Measurements from ENCODE around the gene MCTP2.

The MCTP2 gene

GRCh38 chr15:94323076-94323475 lies 91.7 kb downstream of the MCTP2 start:
- Histone ChIP-seq H3K4me1 (ENCODE audit: control insufficient read depth, insufficient read depth, low read length) (peaks cover 2% of the 10 kb centered on the region; the same call in 1 of the 2 replicates), H3K27ac (ENCODE audit: low read length) (no peak overlapping the region)

GRCh38 chr15:94324117-94324826 lies 92.9 kb downstream of the MCTP2 start:
- peak; percentile 48 for DNase-seq (ENCODE audit: low read depth, low spot score)
- WGBS (ENCODE audit: insufficient coverage, insufficient read length), result no CpG with 5 or more reads among the region's 17 CpGs
- Histone ChIP-seq H3K9me3 (ENCODE audit: control insufficient read depth, insufficient read depth, low read length) (no peaks in the 10 kb centered on the region), H3K27me3 (ENCODE audit: control insufficient read depth, insufficient read depth, low read length) (no peaks in the 10 kb centered on the region), H3K4me3 (ENCODE audit: low read length) (no peak overlapping the region), H3K27ac (ENCODE audit: low read length) (no peak overlapping the region), H3K36me3 (ENCODE audit: control insufficient read depth, insufficient read depth, low read length) (no peaks in the 10 kb centered on the region), H3K4me1 (ENCODE audit: control insufficient read depth, insufficient read depth, low read length) (peaks cover 2% of the 10 kb centered on the region; the same call in 1 of the 2 replicates)

More at GRCh38 chr15:94323076-94323475, 91.7 kb downstream of the MCTP2 start:
- no peak for DNase-seq (ENCODE audit: low read depth, low spot score)
- H3K36me3 ChIP-seq (ENCODE audit: control insufficient read depth, insufficient read depth, low read length), result no peaks in the 10 kb centered on the region
- no peaks in the 10 kb centered on the region for H3K9me3 ChIP-seq (ENCODE audit: control insufficient read depth, insufficient read depth, low read length)
- no peaks in the 10 kb centered on the region for H3K27me3 ChIP-seq (ENCODE audit: control insufficient read depth, insufficient read depth, low read length)
- H3K4me3 ChIP-seq (ENCODE audit: low read length), result no peak overlapping the region

- WGBS (ENCODE audit: insufficient coverage, insufficient read length), result no CpG with 5 or more reads among the region's 15 CpGs
- Histone ChIP-seq H3K4me3 (ENCODE audit: low read length) (no peak overlapping the region), H3K27ac (ENCODE audit: low read length) (no peak overlapping the region), H3K27me3 (ENCODE audit: control insufficient read depth, insufficient read depth, low read length) (no peaks in the 10 kb centered on the region), H3K36me3 (ENCODE audit: control insufficient read depth, insufficient read depth, low read length) (no peaks in the 10 kb centered on the region), H3K4me1 (ENCODE audit: control insufficient read depth, insufficient read depth, low read length) (peaks cover 2% of the 10 kb centered on the region; the same call in 1 of the 2 replicates), H3K9me3 (ENCODE audit: control insufficient read depth, insufficient read depth, low read length) (no peaks in the 10 kb centered on the region)
- no peak for DNase-seq (ENCODE audit: low read depth, low spot score)
Measured at GRCh38 chr15:94324835-94325767, 93.7 kb downstream of the MCTP2 start.

DNA sequence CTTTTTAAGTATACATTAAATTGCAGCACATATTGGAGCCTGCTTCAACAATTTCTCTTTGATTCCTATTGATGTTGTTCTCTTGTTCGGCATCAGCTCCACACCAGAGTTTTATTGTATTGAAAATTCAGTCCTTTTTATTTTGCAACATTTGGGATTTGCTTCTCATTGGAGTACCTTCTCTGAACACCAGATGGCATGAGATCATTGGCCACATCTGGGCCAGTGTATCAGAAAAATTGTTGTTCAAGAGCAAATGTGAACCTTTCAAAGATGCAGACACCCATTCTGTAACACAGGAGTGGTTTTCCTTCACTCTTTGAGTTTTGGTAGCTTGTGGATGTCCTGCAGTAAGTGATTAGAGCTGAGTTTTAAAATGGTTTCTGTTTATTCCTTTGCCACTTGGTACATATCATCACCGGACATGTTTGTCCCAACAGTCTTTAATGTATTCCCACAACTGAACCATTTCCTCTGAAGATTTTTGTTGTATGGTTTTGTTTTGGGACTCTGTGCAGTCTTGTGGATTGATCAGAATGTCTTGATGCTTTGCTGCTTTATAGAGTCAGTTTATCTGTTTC lies 96.1 kb downstream of the MCTP2 start:
- no peaks in the 10 kb centered on the region for H3K36me3 ChIP-seq (ENCODE audit: control insufficient read depth, insufficient read depth, low read length)
- no peak for DNase-seq (ENCODE audit: low read depth, low spot score)
- H3K27ac ChIP-seq (ENCODE audit: low read length), result no peak overlapping the region
- H3K4me3 ChIP-seq (ENCODE audit: low read length), result no peak overlapping the region
- H3K9me3 ChIP-seq (ENCODE audit: control insufficient read depth, insufficient read depth, low read length), result no peaks in the 10 kb centered on the region
- peaks cover 2% of the 10 kb centered on the region; the same call in 1 of the 2 replicates for H3K4me1 ChIP-seq (ENCODE audit: control insufficient read depth, insufficient read depth, low read length)
- H3K27me3 ChIP-seq (ENCODE audit: control insufficient read depth, insufficient read depth, low read length), result no peaks in the 10 kb centered on the region
- no CpG with 5 or more reads among the region's 2 CpGs for WGBS (ENCODE audit: insufficient coverage, insufficient read length)

GRCh38 chr15:94331731-94332130 lies 100.4 kb downstream of the MCTP2 start:
- no peaks in the 10 kb centered on the region for H3K27me3 ChIP-seq (ENCODE audit: control insufficient read depth, insufficient read depth, low read length)
- no peak for DNase-seq (ENCODE audit: low read depth, low spot score)
- WGBS (ENCODE audit: insufficient coverage, insufficient read length), result no CpG with 5 or more reads among the region's 3 CpGs
- H3K9me3 ChIP-seq (ENCODE audit: control insufficient read depth, insufficient read depth, low read length), result no peaks in the 10 kb centered on the region
- H3K4me1 ChIP-seq (ENCODE audit: control insufficient read depth, insufficient read depth, low read length), result no peaks in the 10 kb centered on the region
- H3K27ac ChIP-seq (ENCODE audit: low read length), result no peak overlapping the region
- no peaks in the 10 kb centered on the region for H3K36me3 ChIP-seq (ENCODE audit: control insufficient read depth, insufficient read depth, low read length)
- no peak overlapping the region for H3K4me3 ChIP-seq (ENCODE audit: low read length)

DNA sequence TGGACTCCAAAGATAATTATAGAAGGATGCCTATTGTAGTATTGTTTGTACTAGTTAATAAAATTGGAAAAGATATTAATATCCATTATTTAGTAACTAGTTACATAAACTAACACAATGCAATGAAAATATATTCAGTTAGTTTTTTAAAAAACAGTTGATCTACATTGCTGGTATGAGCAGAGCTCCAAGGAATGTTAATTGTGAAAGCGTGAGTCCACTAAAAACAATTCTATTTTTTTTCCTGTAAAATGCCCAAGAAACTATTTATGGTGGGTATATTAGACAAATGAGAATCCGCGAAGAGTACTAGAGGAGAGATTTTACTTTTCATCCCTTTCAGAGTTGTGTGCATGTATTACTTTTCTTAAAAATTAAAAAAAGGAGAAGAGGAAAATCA lies 104.3 kb downstream of the MCTP2 start:
- DNase-seq (ENCODE audit: low read depth, low spot score), result no peak
- no CpG with 5 or more reads among the region's 3 CpGs for WGBS (ENCODE audit: insufficient coverage, insufficient read length)
- no peaks in the 10 kb centered on the region for H3K36me3 ChIP-seq (ENCODE audit: control insufficient read depth, insufficient read depth, low read length)
- no peaks in the 10 kb centered on the region for H3K9me3 ChIP-seq (ENCODE audit: control insufficient read depth, insufficient read depth, low read length)
- H3K4me3 ChIP-seq (ENCODE audit: low read length), result no peak overlapping the region
- H3K27me3 ChIP-seq (ENCODE audit: control insufficient read depth, insufficient read depth, low read length), result no peaks in the 10 kb centered on the region
- no peak overlapping the region for H3K27ac ChIP-seq (ENCODE audit: low read length)
- no peaks in the 10 kb centered on the region for H3K4me1 ChIP-seq (ENCODE audit: control insufficient read depth, insufficient read depth, low read length)

GRCh38 chr15:94336817-94337467 lies 105.6 kb downstream of the MCTP2 start:
- no peak for DNase-seq (ENCODE audit: low read depth, low spot score)
- Histone ChIP-seq H3K27me3 (ENCODE audit: control insufficient read depth, insufficient read depth, low read length) (no peaks in the 10 kb centered on the region), H3K4me3 (ENCODE audit: low read length) (no peak overlapping the region), H3K27ac (ENCODE audit: low read length) (no peak overlapping the region), H3K4me1 (ENCODE audit: control insufficient read depth, insufficient read depth, low read length) (no peaks in the 10 kb centered on the region), H3K9me3 (ENCODE audit: control insufficient read depth, insufficient read depth, low read length) (no peaks in the 10 kb centered on the region), H3K36me3 (ENCODE audit: control insufficient read depth, insufficient read depth, low read length) (no peaks in the 10 kb centered on the region)
- no CpG with 5 or more reads among the region's 13 CpGs for WGBS (ENCODE audit: insufficient coverage, insufficient read length)

DNA sequence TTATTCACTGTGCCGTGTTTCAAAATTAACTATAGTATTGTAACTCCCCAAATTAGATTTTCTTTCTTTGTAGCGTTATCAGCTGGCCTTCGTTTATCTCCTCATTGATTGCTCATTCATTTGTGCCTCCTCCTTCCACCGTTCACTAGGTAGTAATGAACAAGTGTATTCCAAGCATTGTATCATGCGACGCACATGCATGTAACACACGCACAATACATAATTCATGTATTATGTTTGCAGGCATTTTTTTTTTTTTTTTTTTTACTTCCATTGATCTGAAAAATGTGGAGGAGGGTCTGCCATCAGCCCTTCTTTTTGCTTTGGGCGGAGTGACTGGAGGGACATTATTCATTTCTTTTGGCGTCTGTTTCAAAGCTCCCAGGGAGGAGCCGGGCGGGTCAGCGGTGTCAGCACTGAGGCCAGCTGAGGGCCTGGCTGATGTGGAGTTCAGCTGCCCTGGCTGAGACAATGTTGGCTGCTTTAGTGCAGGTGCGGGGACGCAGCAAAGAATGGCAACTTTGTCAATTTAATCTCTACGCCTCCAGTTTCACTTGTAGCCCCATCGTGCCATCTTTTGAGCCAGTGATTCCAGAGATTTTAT lies 107.0 kb downstream of the MCTP2 start:
- no peaks in the 10 kb centered on the region for H3K36me3 ChIP-seq (ENCODE audit: control insufficient read depth, insufficient read depth, low read length)
- no CpG with 5 or more reads among the region's 16 CpGs for WGBS (ENCODE audit: insufficient coverage, insufficient read length)
- H3K27ac ChIP-seq (ENCODE audit: low read length), result no peak overlapping the region
- H3K4me1 ChIP-seq (ENCODE audit: control insufficient read depth, insufficient read depth, low read length), result no peaks in the 10 kb centered on the region
- no peak overlapping the region for H3K4me3 ChIP-seq (ENCODE audit: low read length)
- H3K27me3 ChIP-seq (ENCODE audit: control insufficient read depth, insufficient read depth, low read length), result no peaks in the 10 kb centered on the region
- no peaks in the 10 kb centered on the region for H3K9me3 ChIP-seq (ENCODE audit: control insufficient read depth, insufficient read depth, low read length)
- DNase-seq (ENCODE audit: low read depth, low spot score), result no peak

GRCh38 chr15:94346282-94346681 lies 114.9 kb downstream of the MCTP2 start:
- Histone ChIP-seq H3K4me1 (ENCODE audit: control insufficient read depth, insufficient read depth, low read length) (no peaks in the 10 kb centered on the region), H3K9me3 (ENCODE audit: control insufficient read depth, insufficient read depth, low read length) (no peaks in the 10 kb centered on the region), H3K4me3 (ENCODE audit: low read length) (no peak overlapping the region), H3K27me3 (ENCODE audit: control insufficient read depth, insufficient read depth, low read length) (no peaks in the 10 kb centered on the region), H3K36me3 (ENCODE audit: control insufficient read depth, insufficient read depth, low read length) (no peaks in the 10 kb centered on the region), H3K27ac (ENCODE audit: low read length) (no peak overlapping the region)
- no peak for DNase-seq (ENCODE audit: low read depth, low spot score)
- no CpG with 5 or more reads among the region's 4 CpGs for WGBS (ENCODE audit: insufficient coverage, insufficient read length)

- Histone ChIP-seq H3K36me3 (ENCODE audit: control insufficient read depth, insufficient read depth, low read length) (no peaks in the 10 kb centered on the region), H3K4me1 (ENCODE audit: control insufficient read depth, insufficient read depth, low read length) (no peaks in the 10 kb centered on the region), H3K4me3 (ENCODE audit: low read length) (no peak overlapping the region), H3K27ac (ENCODE audit: low read length) (no peak overlapping the region), H3K9me3 (ENCODE audit: control insufficient read depth, insufficient read depth, low read length) (no peaks in the 10 kb centered on the region), H3K27me3 (ENCODE audit: control insufficient read depth, insufficient read depth, low read length) (no peaks in the 10 kb centered on the region)
- 100% methylated on average over 1 of the region's 2 CpGs for WGBS (ENCODE audit: insufficient coverage, insufficient read length)
- DNase-seq (ENCODE audit: low read depth, low spot score), result no peak
Measured at GRCh38 chr15:94348084-94348483, 116.7 kb downstream of the MCTP2 start.

Measured in iPS DF 6.9 (cell line).